Measurements from ENCODE around the gene IFNLR1.

The IFNLR1 gene

GRCh38 chr1:24222008-24222605 lies 35.0 kb upstream of the IFNLR1 start:
- no peaks in the 10 kb centered on the region for H3K4me1 ChIP-seq (ENCODE audit: low read length)
- no peaks in the 10 kb centered on the region for H3F3A ChIP-seq (ENCODE audit: insufficient read depth, low read length)
- H3K79me2 ChIP-seq (ENCODE audit: low read length) = no peaks in the 10 kb centered on the region
- no peak overlapping the region for H3K4me2 ChIP-seq (ENCODE audit: low read depth, low read length)
- no peak for TF ChIP-seq CTCF (IDR thresholded peaks at IDR 0.05; ENCODE audit: low read length)
- no peak for TF ChIP-seq EZH2 (optimal IDR thresholded peaks at IDR 0.05; ENCODE audit: low read depth, low read length)
- TF ChIP-seq EZH2phosphoT487 (IDR thresholded peaks at IDR 0.05; ENCODE audit: low read length) = no peak
- H4K20me1 ChIP-seq (ENCODE audit: insufficient read depth, low read length) = no peaks in the 10 kb centered on the region
- no peak overlapping the region for H3K4me3 ChIP-seq (ENCODE audit: low read length)
- H3K9me3 ChIP-seq (replicated peaks; ENCODE audit: insufficient read depth, low read length) = no peaks in the 10 kb centered on the region
- no peaks in the 10 kb centered on the region for H3K36me3 ChIP-seq (replicated peaks; ENCODE audit: insufficient read depth, low read length)
- no peaks in the 10 kb centered on the region for H3K27me3 ChIP-seq (replicated peaks; ENCODE audit: insufficient read depth, low read length)
- H3K9me2 ChIP-seq (replicated peaks; ENCODE audit: insufficient read depth, low read length) = no peaks in the 10 kb centered on the region
- DNase-seq = no peak
- no peak overlapping the region for H3K27ac ChIP-seq (ENCODE audit: low read length)
- no peak overlapping the region for H2AFZ ChIP-seq (ENCODE audit: low read length)
- H3K9ac ChIP-seq (ENCODE audit: low read length) = no peak overlapping the region

GRCh38 chr1:24221246-24221645 lies 34.2 kb upstream of the IFNLR1 start:
- Histone ChIP-seq H3K36me3 (replicated peaks; ENCODE audit: insufficient read depth, low read length) (no peaks in the 10 kb centered on the region), H3F3A (ENCODE audit: insufficient read depth, low read length) (no peaks in the 10 kb centered on the region), H3K27ac (ENCODE audit: low read length) (no peak overlapping the region), H4K20me1 (ENCODE audit: insufficient read depth, low read length) (no peaks in the 10 kb centered on the region), H3K9me2 (replicated peaks; ENCODE audit: insufficient read depth, low read length) (no peaks in the 10 kb centered on the region), H3K4me3 (ENCODE audit: low read length) (no peak overlapping the region), H3K27me3 (replicated peaks; ENCODE audit: insufficient read depth, low read length) (no peaks in the 10 kb centered on the region), H3K9me3 (replicated peaks; ENCODE audit: insufficient read depth, low read length) (no peaks in the 10 kb centered on the region), H3K4me2 (ENCODE audit: low read depth, low read length) (no peak overlapping the region), H2AFZ (ENCODE audit: low read length) (no peak overlapping the region), H3K79me2 (ENCODE audit: low read length) (no peaks in the 10 kb centered on the region), H3K4me1 (ENCODE audit: low read length) (no peaks in the 10 kb centered on the region), H3K9ac (ENCODE audit: low read length) (no peak overlapping the region)
- DNase-seq = no peak
- TF ChIP-seq CTCF (IDR thresholded peaks at IDR 0.05; ENCODE audit: low read length) (no peak), EZH2 (optimal IDR thresholded peaks at IDR 0.05; ENCODE audit: low read depth, low read length) (no peak), EZH2phosphoT487 (IDR thresholded peaks at IDR 0.05; ENCODE audit: low read length) (no peak)

DNA sequence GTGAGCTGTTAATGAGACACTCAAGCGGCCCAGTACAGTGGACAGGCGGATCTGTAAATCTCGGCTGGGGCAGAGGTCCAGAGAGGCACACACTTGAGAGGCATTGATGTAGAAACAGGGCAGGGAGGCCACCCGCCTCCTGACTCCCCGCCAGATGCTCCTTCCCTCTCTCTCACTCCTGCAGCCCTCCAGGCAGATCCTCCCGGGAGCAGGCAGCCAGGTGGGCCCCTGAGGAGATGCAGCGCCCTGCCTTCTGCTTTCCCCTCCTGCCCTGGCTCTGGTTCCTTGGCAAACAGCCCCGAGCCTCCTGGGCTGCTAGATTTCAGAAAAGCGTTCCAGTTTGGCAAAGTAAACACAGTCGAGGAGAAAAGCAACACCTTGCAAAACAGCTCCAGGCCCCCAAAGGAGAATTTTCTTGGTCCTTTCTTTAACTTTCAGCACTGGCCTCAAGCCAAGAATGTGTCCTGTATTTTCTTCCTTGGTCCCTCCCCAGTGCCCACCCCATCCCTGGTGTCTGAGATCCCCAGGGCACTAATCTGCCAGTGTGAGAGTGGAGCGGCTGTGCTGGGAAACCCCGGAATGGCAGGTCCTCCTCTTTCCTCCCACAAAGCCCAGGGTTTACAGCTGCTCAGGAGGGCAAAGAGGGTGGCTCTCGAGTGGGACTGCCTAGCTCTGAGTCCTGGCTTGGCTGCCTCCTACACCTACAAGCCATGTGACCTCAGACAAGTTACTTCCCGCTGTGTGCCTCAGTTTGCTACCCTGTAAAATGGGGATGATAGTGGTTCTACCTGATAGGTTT lies 29.4 kb upstream of the IFNLR1 start:
- Histone ChIP-seq H3K9me3 (replicated peaks; ENCODE audit: insufficient read depth, low read length) (no peaks in the 10 kb centered on the region), H3K27ac (ENCODE audit: low read length) (no peak overlapping the region), H3F3A (ENCODE audit: insufficient read depth, low read length) (no peaks in the 10 kb centered on the region), H3K4me3 (ENCODE audit: low read length) (no peak overlapping the region), H2AFZ (ENCODE audit: low read length) (no peak overlapping the region), H3K36me3 (replicated peaks; ENCODE audit: insufficient read depth, low read length) (no peaks in the 10 kb centered on the region), H4K20me1 (ENCODE audit: insufficient read depth, low read length) (no peaks in the 10 kb centered on the region), H3K9me2 (replicated peaks; ENCODE audit: insufficient read depth, low read length) (no peaks in the 10 kb centered on the region), H3K4me2 (ENCODE audit: low read depth, low read length) (no peak overlapping the region), H3K79me2 (ENCODE audit: low read length) (no peaks in the 10 kb centered on the region), H3K4me1 (ENCODE audit: low read length) (no peaks in the 10 kb centered on the region), H3K9ac (ENCODE audit: low read length) (no peak overlapping the region), H3K27me3 (replicated peaks; ENCODE audit: insufficient read depth, low read length) (no peaks in the 10 kb centered on the region)
- no peak for DNase-seq
- TF ChIP-seq EZH2 (optimal IDR thresholded peaks at IDR 0.05; ENCODE audit: low read depth, low read length) = no peak
- no peak for TF ChIP-seq CTCF (IDR thresholded peaks at IDR 0.05; ENCODE audit: low read length)
- TF ChIP-seq EZH2phosphoT487 (IDR thresholded peaks at IDR 0.05; ENCODE audit: low read length) = no peak

Measured in MM.1S (cell line).